Measurements from ENCODE around the gene RASSF3. TPM values are rescaled to one million over a fixed set of nuclear protein-coding genes. Genes with fewer than 3 reads are reported as not detected.
A peak's percentile ranks its signal among the peaks of the same experiment; 100 is the strongest.

Gene RASSF3
- total RNA-seq, 4 donors from 2014 or later: 9.1 to 16.1 (median 11.2) TPM

DNA sequence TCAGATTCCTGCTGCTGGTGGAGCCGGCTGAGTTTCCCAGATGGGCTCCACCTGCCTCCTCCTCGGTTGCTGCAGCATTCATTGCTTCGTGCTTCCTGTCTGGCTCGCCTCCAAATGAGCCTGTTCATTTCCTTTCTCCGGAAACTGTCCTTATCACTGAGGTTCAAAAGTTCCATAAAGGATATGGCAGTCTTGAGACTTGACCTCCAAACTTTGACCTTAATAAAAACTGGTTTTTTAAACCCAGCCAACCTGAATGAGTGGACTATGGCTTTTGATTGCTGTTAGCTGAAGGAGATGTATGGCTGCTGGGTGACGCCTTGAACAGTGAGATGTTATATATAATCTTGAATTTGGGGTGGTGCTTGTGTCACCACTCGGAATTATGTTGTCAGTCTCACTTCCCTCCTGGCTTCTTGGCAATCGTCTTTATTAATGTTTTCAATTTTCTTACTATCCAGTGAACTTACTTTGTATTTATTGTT, 62.7 kb downstream of the RASSF3 start:
- H3K27ac ChIP-seq: peak overlapping the region; percentile 5
- no peak for DNase-seq (ENCODE audit: low spot score in 2 of 2)
- no peaks in the 10 kb centered on the region for H3K9me3 ChIP-seq
- no peaks in the 10 kb centered on the region for H3K36me3 ChIP-seq
- no peak overlapping the region for H3K4me3 ChIP-seq
- no peaks in the 10 kb centered on the region for H3K27me3 ChIP-seq
- H3K4me1 ChIP-seq: peaks cover 63% of the 10 kb centered on the region
- TF ChIP-seq EP300 (IDR thresholded peaks at IDR 0.05): no peak
- TF ChIP-seq POLR2AphosphoS5 (IDR thresholded peaks at IDR 0.05): no peak
- WGBS: 28% methylated on average over 8 of the region's 8 CpGs

DNA sequence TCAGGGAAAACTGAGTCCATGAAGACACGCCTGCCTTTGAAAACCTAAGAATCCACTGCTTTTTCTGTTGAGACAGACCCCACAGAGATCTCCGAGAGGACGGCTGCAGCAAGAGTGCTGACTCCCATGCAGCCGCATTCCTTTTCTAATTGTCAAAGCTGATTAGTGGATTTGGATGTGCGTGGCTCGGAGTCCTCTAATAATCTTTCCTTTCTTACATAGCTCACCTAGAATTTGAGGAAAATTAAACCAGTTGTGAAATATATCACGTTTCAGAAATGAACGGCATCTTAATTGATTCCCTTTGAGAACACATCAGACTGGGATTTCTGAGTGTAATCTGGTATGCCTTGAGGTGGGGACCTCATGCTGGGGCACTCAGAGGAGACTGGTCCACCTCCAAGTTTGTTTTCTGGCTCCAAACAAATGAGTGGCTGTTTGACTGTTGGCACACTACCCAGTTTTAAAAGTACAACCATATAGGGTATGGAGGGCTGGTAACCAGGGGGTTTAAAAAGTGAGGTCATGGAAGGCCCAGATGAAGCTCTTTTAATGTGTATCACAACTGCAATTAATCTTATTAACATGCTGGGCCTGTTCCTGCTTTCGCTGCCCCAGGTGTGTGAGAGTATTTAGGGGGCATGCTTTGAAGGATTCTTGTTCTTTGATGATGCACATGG, 63.3 kb downstream of the RASSF3 start:
- H3K4me1 ChIP-seq: peaks cover 60% of the 10 kb centered on the region
- 81% methylated on average over 9 of the region's 9 CpGs for WGBS
- H3K9me3 ChIP-seq: no peaks in the 10 kb centered on the region
- peak overlapping the region; percentile 23 for H3K27ac ChIP-seq
- TF ChIP-seq POLR2A (IDR thresholded peaks at IDR 0.05) (no peak), POLR2AphosphoS5 (IDR thresholded peaks at IDR 0.05) (no peak), EP300 (IDR thresholded peaks at IDR 0.05) (no peak)
- TF ChIP-seq, protein P1, sequence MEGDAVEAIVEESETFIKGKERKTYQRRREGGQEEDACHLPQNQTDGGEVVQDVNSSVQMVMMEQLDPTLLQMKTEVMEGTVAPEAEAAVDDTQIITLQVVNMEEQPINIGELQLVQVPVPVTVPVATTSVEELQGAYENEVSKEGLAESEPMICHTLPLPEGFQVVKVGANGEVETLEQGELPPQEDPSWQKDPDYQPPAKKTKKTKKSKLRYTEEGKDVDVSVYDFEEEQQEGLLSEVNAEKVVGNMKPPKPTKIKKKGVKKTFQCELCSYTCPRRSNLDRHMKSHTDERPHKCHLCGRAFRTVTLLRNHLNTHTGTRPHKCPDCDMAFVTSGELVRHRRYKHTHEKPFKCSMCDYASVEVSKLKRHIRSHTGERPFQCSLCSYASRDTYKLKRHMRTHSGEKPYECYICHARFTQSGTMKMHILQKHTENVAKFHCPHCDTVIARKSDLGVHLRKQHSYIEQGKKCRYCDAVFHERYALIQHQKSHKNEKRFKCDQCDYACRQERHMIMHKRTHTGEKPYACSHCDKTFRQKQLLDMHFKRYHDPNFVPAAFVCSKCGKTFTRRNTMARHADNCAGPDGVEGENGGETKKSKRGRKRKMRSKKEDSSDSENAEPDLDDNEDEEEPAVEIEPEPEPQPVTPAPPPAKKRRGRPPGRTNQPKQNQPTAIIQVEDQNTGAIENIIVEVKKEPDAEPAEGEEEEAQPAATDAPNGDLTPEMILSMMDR (IDR thresholded peaks at IDR 0.05): no peak
- no peak for DNase-seq (ENCODE audit: low spot score in 2 of 2)
- no peak overlapping the region for H3K4me3 ChIP-seq
- H3K36me3 ChIP-seq: no peaks in the 10 kb centered on the region
- no peaks in the 10 kb centered on the region for H3K27me3 ChIP-seq

DNA sequence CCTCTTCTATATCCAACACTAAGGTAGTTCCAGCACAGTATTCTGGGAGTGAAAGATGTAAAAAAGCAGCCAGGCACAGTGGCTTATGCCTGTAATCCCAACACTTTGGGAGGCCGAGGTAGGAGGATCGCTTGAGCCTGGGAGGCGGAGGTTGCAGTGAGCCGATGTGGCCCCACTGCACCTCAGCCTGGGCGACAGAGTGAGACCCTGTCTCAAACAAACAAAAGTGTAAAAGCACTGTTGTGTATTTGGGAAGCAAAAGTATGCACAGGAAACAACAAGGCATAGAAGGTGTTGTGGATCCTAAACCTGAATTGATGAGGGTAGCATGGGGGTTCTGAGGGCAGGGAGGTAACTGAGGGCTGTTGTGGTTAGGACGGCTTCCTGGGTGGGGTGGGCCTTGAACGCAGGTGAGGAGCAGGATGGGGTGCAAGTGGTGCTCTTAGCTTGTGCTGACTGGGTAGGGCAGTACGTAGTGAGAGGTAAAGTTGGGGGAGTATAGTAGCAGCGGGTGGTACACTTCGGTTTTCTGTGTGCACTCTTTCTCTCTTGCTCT, 64.2 kb downstream of the RASSF3 start:
- DNase-seq (ENCODE audit: low spot score in 2 of 2): no peak

DNA sequence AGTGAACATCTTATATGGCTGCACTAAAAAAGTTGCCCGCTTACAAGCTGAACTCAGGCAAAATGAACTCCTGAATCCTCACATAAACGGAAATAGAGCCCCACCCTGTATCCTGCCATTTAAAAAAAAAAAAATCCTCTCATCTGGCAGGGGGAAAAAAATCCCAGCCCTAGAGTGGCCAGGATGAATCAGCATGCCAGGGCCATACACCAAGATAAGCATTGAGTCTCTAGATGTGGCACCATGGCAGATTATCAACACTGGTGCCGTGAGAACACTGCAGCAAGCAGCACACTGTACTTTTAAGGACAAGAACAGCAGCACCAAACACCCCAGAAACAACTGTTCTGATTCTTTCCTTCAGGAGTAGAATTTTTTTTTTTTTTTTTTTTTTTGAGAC, 65.5 kb downstream of the RASSF3 start:
- Histone ChIP-seq H3K27ac (no peak overlapping the region), H3K4me3 (no peak overlapping the region), H3K36me3 (no peaks in the 10 kb centered on the region), H3K4me1 (peaks cover 61% of the 10 kb centered on the region), H3K27me3 (no peaks in the 10 kb centered on the region), H3K9me3 (no peaks in the 10 kb centered on the region)
- no peak for DNase-seq (ENCODE audit: low spot score in 2 of 2)
- WGBS: 66% methylated on average over 3 of the region's 3 CpGs
- TF ChIP-seq, protein P1 (IDR thresholded peaks at IDR 0.05): no peak
- TF ChIP-seq POLR2AphosphoS5 (IDR thresholded peaks at IDR 0.05) (no peak), POLR2A (IDR thresholded peaks at IDR 0.05) (no peak), EP300 (IDR thresholded peaks at IDR 0.05) (no peak)

More for the DNA sequence above, 64.2 kb downstream of the RASSF3 start:
- Histone ChIP-seq H3K4me3 (no peak overlapping the region), H3K36me3 (no peaks in the 10 kb centered on the region), H3K4me1 (peaks cover 61% of the 10 kb centered on the region), H3K9me3 (no peaks in the 10 kb centered on the region), H3K27me3 (no peaks in the 10 kb centered on the region), H3K27ac (peak overlapping the region; percentile 23)
- WGBS: 90% methylated on average over 10 of the region's 10 CpGs
- TF ChIP-seq POLR2AphosphoS5 (IDR thresholded peaks at IDR 0.05): no peak
- TF ChIP-seq, protein P1 (IDR thresholded peaks at IDR 0.05): no peak
- no peak for TF ChIP-seq EP300 (IDR thresholded peaks at IDR 0.05)
- TF ChIP-seq POLR2A (IDR thresholded peaks at IDR 0.05): no peak

DNA sequence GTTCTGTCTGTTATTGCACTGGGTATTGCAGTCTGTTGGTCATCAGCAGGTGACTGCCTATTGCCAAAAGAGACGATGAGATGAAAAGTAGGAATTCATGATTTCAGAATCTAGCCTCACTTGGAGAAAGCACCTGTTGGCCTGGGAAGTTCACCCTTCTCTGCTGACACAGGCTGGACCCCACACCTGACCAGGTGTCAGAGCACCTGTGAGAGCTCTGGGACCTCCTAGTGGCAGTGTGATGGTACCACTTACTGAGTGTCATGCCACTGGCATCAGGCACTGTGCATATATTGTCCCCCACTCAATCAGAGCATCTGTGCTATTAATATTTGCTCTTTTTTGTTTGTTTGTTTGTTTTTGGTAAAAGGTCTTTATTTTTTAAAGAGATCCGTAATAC, 68.0 kb downstream of the RASSF3 start:
- H3K4me1 ChIP-seq: peaks cover 51% of the 10 kb centered on the region
- 85% methylated on average over 2 of the region's 2 CpGs for WGBS
- no peak overlapping the region for H3K27ac ChIP-seq
- no peaks in the 10 kb centered on the region for H3K27me3 ChIP-seq
- no peaks in the 10 kb centered on the region for H3K9me3 ChIP-seq
- DNase-seq (ENCODE audit: low spot score in 2 of 2): no peak
- H3K4me3 ChIP-seq: no peak overlapping the region
- TF ChIP-seq EP300 (IDR thresholded peaks at IDR 0.05): no peak
- TF ChIP-seq, protein P1 (IDR thresholded peaks at IDR 0.05): no peak
- no peak for TF ChIP-seq POLR2A (IDR thresholded peaks at IDR 0.05)
- no peak for TF ChIP-seq POLR2AphosphoS5 (IDR thresholded peaks at IDR 0.05)
- no peaks in the 10 kb centered on the region for H3K36me3 ChIP-seq
